Neural cell (in vitro differentiated cells): ENCODE results near the gene CLPSL2. TPM values are rescaled to one million over a fixed set of nuclear protein-coding genes. Genes with fewer than 3 reads are reported as not detected.

Experiments used
- H2AFZ ChIP-seq: fragments of 200-600, 300-800 bp; sonication (generic), shearing (Covaris generic); 2 replicates; pipeline ENCODE4 v1.6.0; 2014; ENCODE audit warnings: low read depth, mild to moderate bottlenecking, antibody characterized with exemption, low read length, moderate library complexity
- H3F3A ChIP-seq: fragments of 200-600 bp; shearing (Covaris generic); 2 replicates; pipeline ENCODE4 v1.6.1; 2016; ENCODE audit warnings: mild to moderate bottlenecking, moderate library complexity, mixed read lengths, antibody characterized with exemption, low read length; ENCODE audit not compliant: insufficient read depth, poor library complexity, severe bottlenecking
- H3K27ac ChIP-seq: fragments of 200-600, 300-800 bp; sonication (generic), shearing (Covaris generic); 2 replicates; pipeline ENCODE4 v1.5.1; 2014; ENCODE audit warnings: mild to moderate bottlenecking, low read length, moderate library complexity
- H3K27me3 ChIP-seq: fragments of 300-800, 200-600 bp; sonication (generic), shearing (Covaris generic); 2 replicates; pipeline ENCODE4 v1.6.0; 2014; ENCODE audit warnings: mild to moderate bottlenecking, low read depth, low read length, moderate library complexity; ENCODE audit not compliant: insufficient read depth
- H3K36me3 ChIP-seq: fragments of 300-800, 200-600 bp; sonication (generic), shearing (Covaris generic); 2 replicates; pipeline ENCODE4 v1.5.1; 2014; ENCODE audit warnings: mild to moderate bottlenecking, antibody characterized with exemption, low read length, moderate library complexity; ENCODE audit not compliant: insufficient read depth
- H3K4me2 ChIP-seq: fragments of 300-800, 200-600 bp; sonication (generic), shearing (Covaris generic); 2 replicates; pipeline ENCODE4 v1.6.0; 2014; ENCODE audit warnings: mild to moderate bottlenecking, low read length
- H3K4me3 ChIP-seq: fragments of 300-800, 200-600 bp; sonication (generic), shearing (Covaris generic); 2 replicates; pipeline ENCODE4 v1.5.1; 2014; ENCODE audit warnings: mild to moderate bottlenecking, low read length, moderate library complexity
- H3K79me2 ChIP-seq: fragments of 200-600 bp; shearing (Covaris generic); replicated peaks from 2 replicates; pipeline ENCODE4 v1.6.0; 2014; ENCODE audit warnings: mild to moderate bottlenecking, low read length, moderate library complexity; ENCODE audit not compliant: insufficient read depth
- H3K9ac ChIP-seq: fragments of 300-800, 200-600 bp; sonication (generic), shearing (Covaris generic); 2 replicates; pipeline ENCODE4 v1.6.1; 2016; ENCODE audit warnings: mild to moderate bottlenecking, low read length, mixed read lengths
- H3K9me2 ChIP-seq: fragments of 200-600 bp; shearing (Covaris generic); 2 replicates; pipeline ENCODE4 v1.6.1; 2016; ENCODE audit warnings: mild to moderate bottlenecking, low read length, mixed read lengths; ENCODE audit not compliant: insufficient read depth
- H3K9me3 ChIP-seq: fragments of 200-600, 300-800 bp; sonication (generic), shearing (Covaris generic); 2 replicates; pipeline ENCODE4 v1.6.1; 2016; ENCODE audit warnings: mild to moderate bottlenecking, mixed run types, low read length, moderate library complexity, mixed read lengths
- H4K20me1 ChIP-seq: fragments of 200-600 bp; shearing (Covaris generic); 2 replicates; pipeline ENCODE4 v1.6.1; 2016; ENCODE audit warnings: mild to moderate bottlenecking, mixed run types; ENCODE audit not compliant: insufficient read depth
- EP300 ChIP-seq: fragments of 450-650 bp; conservative IDR thresholded peaks from 2 replicates; pipeline ENCODE4 v1.6.1; 2014; ENCODE audit warnings: antibody characterized with exemption, mild to moderate bottlenecking, moderate library complexity; ENCODE audit not compliant: poor library complexity, severe bottlenecking
- EZH2 ChIP-seq: fragments of 200-600, 300-800 bp; shearing (Covaris generic), sonication (generic); IDR thresholded peaks from 2 replicates; pipeline ENCODE4 v1.6.1; 2014; ENCODE audit warnings: antibody characterized with exemption, low read length, borderline replicate concordance, mild to moderate bottlenecking; ENCODE audit not compliant: insufficient read depth, poor library complexity, severe bottlenecking
- MXI1 ChIP-seq: fragments of 450-650 bp; conservative IDR thresholded peaks from 2 replicates; pipeline ENCODE4 v1.6.1; 2014; ENCODE audit warnings: antibody characterized with exemption, mild to moderate bottlenecking; ENCODE audit not compliant: poor library complexity, severe bottlenecking
- POLR2AphosphoS5 ChIP-seq: IDR thresholded peaks from 2 replicates; pipeline ENCODE4 v1.6.1; 2012
- RAD21 ChIP-seq: fragments of 450-650 bp; conservative IDR thresholded peaks from 2 replicates; pipeline ENCODE4 v1.6.1; 2014; ENCODE audit warnings: antibody characterized with exemption, mild to moderate bottlenecking, moderate library complexity
- REST ChIP-seq: IDR thresholded peaks from 2 replicates; pipeline ENCODE4 v1.6.1; 2012; ENCODE audit warnings: borderline replicate concordance
- SMC3 ChIP-seq: fragments of 450-650 bp; conservative IDR thresholded peaks from 2 replicates; pipeline ENCODE4 v1.6.1; 2014; ENCODE audit warnings: antibody characterized with exemption, mild to moderate bottlenecking, moderate library complexity; ENCODE audit not compliant: poor library complexity
- TAF1 ChIP-seq: IDR thresholded peaks from 2 replicates; pipeline ENCODE4 v1.6.1; 2012; ENCODE audit warnings: low read depth
- polyA plus RNA-seq: library from polyadenylated mRNA; depleted of rRNA; stranded (reverse); fragments of >200 nt; gene quantifications from 2 replicates; pipeline ENCODE4 v1.2.3, GENCODE V29; 2014
- TF ChIP-seq, protein P1 (sequence below): fragments of 450-650 bp; IDR thresholded peaks from 2 replicates; pipeline ENCODE4 v1.5.1; 2014; ENCODE audit warnings: antibody characterized with exemption, mild to moderate bottlenecking, moderate library complexity; ENCODE audit not compliant: poor library complexity, severe bottlenecking

Gene CLPSL2
- polyA plus RNA-seq, 1 donor from 2014 or later = not detected

DNA sequence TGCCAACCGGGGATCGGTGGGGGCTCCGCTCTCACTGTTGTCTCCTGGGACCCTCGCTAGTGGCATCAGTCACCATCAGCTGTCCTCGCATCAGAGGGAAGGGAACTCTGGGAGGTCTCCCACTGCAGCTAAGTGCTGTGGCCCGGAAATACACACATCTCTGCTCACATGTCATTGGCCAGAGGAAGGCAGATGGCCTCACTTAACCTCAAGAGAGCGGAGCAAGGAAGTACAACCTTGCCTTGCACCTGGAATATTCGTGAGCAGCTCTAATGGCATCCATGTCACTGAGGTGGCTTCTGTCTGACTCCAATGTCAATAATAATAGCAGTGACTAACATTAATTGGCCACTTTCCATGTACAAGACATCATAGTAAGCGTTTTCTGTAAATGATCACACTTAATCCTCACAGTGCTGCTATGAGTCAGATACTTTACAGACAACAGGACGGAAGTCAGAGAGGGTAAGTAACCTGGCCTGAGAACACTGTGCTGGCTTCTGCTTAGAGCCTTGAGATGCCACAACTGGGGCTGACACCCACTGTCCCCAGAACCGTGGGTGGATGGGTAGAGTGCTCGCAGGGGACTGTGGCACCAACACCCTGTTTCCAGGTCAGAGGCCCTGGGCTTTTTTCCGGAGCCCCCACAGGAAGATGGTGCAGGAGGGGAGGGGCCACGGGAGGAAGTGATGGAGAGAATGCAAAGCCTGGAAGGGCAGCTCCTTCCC is 34.7 kb downstream of the CLPSL2 start:
- Histone ChIP-seq H3K9me3 (no peaks in the 10 kb centered on the region), H4K20me1 (no peaks in the 10 kb centered on the region), H3K79me2 (no peaks in the 10 kb centered on the region), H3K27me3 (no peaks in the 10 kb centered on the region), H3K9me2 (no peaks in the 10 kb centered on the region), H2AFZ (no peak overlapping the region), H3K27ac (no peak overlapping the region), H3F3A (no peaks in the 10 kb centered on the region), H3K4me2 (no peak overlapping the region), H3K36me3 (no peaks in the 10 kb centered on the region), H3K4me3 (no peak overlapping the region), H3K9ac (no peak overlapping the region)
- TF ChIP-seq EP300 (peak; percentile 16), MXI1 (no peak)

- Histone ChIP-seq H3K9me2 (no peaks in the 10 kb centered on the region), H3K27me3 (no peaks in the 10 kb centered on the region), H3K9me3 (no peaks in the 10 kb centered on the region), H3K4me2 (no peak overlapping the region), H3K27ac (no peak overlapping the region), H3K36me3 (no peaks in the 10 kb centered on the region), H3K79me2 (no peaks in the 10 kb centered on the region), H3K9ac (no peak overlapping the region), H3K4me3 (no peak overlapping the region), H4K20me1 (no peaks in the 10 kb centered on the region), H2AFZ (no peak overlapping the region), H3F3A (no peaks in the 10 kb centered on the region)
- TF ChIP-seq, protein P1, sequence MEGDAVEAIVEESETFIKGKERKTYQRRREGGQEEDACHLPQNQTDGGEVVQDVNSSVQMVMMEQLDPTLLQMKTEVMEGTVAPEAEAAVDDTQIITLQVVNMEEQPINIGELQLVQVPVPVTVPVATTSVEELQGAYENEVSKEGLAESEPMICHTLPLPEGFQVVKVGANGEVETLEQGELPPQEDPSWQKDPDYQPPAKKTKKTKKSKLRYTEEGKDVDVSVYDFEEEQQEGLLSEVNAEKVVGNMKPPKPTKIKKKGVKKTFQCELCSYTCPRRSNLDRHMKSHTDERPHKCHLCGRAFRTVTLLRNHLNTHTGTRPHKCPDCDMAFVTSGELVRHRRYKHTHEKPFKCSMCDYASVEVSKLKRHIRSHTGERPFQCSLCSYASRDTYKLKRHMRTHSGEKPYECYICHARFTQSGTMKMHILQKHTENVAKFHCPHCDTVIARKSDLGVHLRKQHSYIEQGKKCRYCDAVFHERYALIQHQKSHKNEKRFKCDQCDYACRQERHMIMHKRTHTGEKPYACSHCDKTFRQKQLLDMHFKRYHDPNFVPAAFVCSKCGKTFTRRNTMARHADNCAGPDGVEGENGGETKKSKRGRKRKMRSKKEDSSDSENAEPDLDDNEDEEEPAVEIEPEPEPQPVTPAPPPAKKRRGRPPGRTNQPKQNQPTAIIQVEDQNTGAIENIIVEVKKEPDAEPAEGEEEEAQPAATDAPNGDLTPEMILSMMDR = no peak
- TF ChIP-seq POLR2AphosphoS5 = no peak
- TF ChIP-seq EP300 = no peak
- TF ChIP-seq TAF1 = no peak
- no peak for TF ChIP-seq SMC3
- no peak for TF ChIP-seq REST
- TF ChIP-seq MXI1 = no peak
- no peak for TF ChIP-seq EZH2
These were observed 35.2 kb downstream of the CLPSL2 start for GRCh38 chr6:35811699-35811995.

- no peaks in the 10 kb centered on the region for H4K20me1 ChIP-seq
- TF ChIP-seq TAF1 = no peak
- TF ChIP-seq POLR2AphosphoS5 = no peak
- TF ChIP-seq, protein P1 = no peak
- TF ChIP-seq RAD21 = no peak
- TF ChIP-seq REST = no peak
- no peak for TF ChIP-seq SMC3
- TF ChIP-seq MXI1 = no peak
- TF ChIP-seq EZH2 = no peak
- TF ChIP-seq EP300 = no peak
- no peak overlapping the region for H3K9ac ChIP-seq
These were observed 41.1 kb downstream of the CLPSL2 start for GRCh38 chr6:35817515-35817914.

More at GRCh38 chr6:35817515-35817914, 41.1 kb downstream of the CLPSL2 start:
- Histone ChIP-seq H3K9me2 (no peaks in the 10 kb centered on the region), H3K27ac (no peak overlapping the region), H3K4me3 (no peak overlapping the region), H3F3A (no peaks in the 10 kb centered on the region), H3K9me3 (no peaks in the 10 kb centered on the region), H3K4me2 (no peak overlapping the region), H3K79me2 (no peaks in the 10 kb centered on the region), H2AFZ (no peak overlapping the region), H3K27me3 (no peaks in the 10 kb centered on the region), H3K36me3 (no peaks in the 10 kb centered on the region)
